Measurements from ENCODE around the gene ZNF629.
A peak's percentile ranks its signal among the peaks of the same experiment; 100 is the strongest.

Gene ZNF629

DNA sequence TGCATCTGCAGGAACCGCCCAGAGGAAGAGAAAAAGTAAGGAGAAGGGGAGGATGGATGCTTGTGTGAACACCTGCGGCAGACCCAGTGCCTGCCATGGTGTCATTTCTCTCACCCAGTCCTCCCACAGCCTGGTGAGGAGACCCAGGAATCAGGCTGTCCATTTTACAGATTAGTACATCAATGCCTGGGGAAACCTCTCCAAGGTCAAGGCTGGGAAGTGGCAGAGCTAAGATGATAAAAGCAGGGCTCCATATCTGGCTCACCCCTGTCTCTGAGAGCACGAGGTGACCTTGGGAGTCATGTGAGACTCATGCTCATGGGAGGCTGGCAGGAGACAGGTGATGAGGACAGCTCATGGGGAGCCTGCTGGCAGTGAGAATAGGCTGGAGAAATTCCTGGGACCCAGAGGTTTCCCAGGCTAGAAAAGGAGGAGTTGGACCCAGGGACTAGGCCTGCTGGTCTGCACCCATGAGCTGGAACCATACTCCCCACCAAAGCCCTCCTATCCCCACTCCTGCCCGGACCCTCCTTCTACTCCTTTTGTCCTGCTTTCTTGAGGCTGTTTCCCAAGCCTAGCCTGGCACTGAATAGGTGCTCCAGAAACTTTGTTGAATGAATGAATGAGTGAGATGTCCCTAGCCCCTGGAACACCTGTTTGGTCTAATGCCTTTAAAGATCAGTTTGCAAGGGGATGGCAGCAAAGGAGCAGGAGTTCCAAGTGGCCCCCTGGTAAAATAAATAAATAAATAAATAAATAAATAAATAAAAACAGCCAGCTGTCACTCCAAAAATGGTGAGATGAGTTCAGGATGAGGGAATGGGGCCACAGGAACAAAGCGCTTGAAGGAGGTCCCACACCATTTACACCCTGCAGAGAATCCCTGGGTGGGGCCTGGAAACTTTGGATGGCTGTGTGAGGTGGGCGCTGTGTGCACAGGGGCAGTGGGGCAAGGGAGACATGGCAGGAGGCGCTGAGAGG, 1.6 kb downstream of the ZNF629 start:
- TF ChIP-seq, protein P1, sequence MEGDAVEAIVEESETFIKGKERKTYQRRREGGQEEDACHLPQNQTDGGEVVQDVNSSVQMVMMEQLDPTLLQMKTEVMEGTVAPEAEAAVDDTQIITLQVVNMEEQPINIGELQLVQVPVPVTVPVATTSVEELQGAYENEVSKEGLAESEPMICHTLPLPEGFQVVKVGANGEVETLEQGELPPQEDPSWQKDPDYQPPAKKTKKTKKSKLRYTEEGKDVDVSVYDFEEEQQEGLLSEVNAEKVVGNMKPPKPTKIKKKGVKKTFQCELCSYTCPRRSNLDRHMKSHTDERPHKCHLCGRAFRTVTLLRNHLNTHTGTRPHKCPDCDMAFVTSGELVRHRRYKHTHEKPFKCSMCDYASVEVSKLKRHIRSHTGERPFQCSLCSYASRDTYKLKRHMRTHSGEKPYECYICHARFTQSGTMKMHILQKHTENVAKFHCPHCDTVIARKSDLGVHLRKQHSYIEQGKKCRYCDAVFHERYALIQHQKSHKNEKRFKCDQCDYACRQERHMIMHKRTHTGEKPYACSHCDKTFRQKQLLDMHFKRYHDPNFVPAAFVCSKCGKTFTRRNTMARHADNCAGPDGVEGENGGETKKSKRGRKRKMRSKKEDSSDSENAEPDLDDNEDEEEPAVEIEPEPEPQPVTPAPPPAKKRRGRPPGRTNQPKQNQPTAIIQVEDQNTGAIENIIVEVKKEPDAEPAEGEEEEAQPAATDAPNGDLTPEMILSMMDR (IDR thresholded peaks at IDR 0.05; ENCODE audit: low read depth, low read length, missing control alignments): no peak
- peak overlapping the region; percentile 86 for H3K4me3 ChIP-seq (replicated peaks; ENCODE audit: low read depth, low read length)
- no peak for DNase-seq (ENCODE audit: extremely low read depth, low read depth)

DNA sequence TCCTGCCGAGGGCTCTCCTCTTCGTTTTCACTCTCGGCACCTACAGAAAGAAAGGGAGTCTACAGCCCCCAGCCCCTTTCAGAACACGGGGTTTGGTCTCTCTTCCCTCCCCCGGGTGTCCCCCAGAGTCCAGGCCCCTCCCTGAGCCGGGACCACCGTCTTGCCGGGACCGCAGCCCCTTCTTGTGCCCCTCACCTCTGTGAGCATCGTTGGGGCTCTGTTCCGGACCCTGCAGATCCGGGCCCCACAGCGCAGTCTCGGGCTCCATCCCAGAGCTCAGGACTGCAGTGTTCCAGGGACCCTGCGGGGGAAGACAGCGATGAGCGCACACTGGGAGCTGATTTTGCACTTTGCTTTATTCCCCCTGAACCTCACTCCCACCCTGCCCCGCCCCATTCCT, 2.8 kb downstream of the ZNF629 start:
- H3K4me3 ChIP-seq (replicated peaks; ENCODE audit: low read depth, low read length): no peak overlapping the region
- DNase-seq (ENCODE audit: extremely low read depth, low read depth): no peak
- TF ChIP-seq, protein P1 (IDR thresholded peaks at IDR 0.05; ENCODE audit: low read depth, low read length, missing control alignments): no peak

DNA sequence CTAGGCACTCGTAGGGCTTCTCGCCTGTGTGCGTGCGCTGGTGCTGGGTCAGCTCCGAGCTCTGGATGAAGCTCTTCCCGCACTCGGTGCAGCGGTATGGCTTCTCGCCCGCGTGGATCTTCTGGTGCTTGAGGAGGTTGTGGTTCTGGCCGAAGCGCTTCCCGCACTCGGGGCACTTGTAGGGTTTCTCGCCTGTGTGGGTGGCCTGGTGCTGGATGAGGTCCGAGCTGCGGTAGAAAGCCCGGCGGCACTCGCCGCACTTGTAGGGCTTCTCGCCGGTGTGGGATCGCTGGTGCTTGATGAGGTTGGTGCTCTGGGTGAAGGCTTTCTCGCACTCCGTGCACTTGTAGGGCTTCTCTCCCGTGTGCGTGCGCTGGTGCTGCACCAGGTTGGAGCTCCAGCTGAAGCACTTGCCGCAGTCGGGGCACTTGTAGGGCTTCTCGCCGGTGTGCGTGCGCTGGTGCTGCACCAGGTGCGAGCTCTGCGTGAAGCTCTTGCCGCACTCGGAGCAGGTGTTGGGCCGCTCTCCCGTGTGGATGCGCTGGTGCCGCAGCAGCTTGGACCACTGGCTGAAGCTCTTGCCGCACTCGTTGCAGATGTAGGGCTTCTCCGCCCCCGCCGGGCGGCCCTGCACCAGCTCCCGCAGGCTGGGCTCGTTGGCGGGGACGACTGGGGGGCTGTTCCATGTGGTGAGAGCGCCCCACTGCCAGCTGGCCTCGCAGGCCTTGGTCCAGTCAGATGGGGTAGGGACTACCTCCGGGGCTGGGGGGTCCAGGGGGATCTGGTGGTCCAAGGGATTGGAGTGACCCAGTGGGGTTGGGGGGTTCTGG, 3.5 kb downstream of the ZNF629 start:
- DNase-seq (ENCODE audit: extremely low read depth, low read depth): no peak
- H3K4me3 ChIP-seq (replicated peaks; ENCODE audit: low read depth, low read length): no peak overlapping the region
- TF ChIP-seq, protein P1 (IDR thresholded peaks at IDR 0.05; ENCODE audit: low read depth, low read length, missing control alignments): no peak

GRCh38 chr16:30782486-30783279, 4.3 kb downstream of the ZNF629 start:
- TF ChIP-seq, protein P1 (IDR thresholded peaks at IDR 0.05; ENCODE audit: low read depth, low read length, missing control alignments): no peak
- DNase-seq (ENCODE audit: extremely low read depth, low read depth): no peak
- no peak overlapping the region for H3K4me3 ChIP-seq (replicated peaks; ENCODE audit: low read depth, low read length)

DNA sequence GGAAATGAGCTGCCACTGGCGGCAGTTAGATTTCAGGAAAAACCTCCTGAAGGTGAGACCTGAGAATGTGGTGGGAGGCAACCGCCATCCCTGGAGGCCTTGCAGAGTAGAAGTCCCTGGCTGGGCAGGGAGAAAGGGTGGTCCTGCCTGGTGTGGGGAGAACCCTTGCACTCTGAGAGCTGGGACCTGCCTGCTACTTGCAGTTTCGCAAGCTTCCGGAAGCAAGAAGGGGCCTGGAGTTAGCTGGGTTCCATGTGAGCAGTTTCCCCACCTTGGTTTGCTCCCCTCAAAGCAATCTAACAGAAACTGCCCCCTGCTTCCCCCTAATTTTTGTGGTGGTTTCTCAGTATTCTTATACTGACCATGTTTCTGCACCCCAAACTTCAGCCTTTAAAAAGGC, 6.5 kb downstream of the ZNF629 start:
- TF ChIP-seq, protein P1 (IDR thresholded peaks at IDR 0.05; ENCODE audit: low read depth, low read length, missing control alignments): no peak
- DNase-seq (ENCODE audit: extremely low read depth, low read depth): no peak
- H3K4me3 ChIP-seq (replicated peaks; ENCODE audit: low read depth, low read length): no peak overlapping the region

DNA sequence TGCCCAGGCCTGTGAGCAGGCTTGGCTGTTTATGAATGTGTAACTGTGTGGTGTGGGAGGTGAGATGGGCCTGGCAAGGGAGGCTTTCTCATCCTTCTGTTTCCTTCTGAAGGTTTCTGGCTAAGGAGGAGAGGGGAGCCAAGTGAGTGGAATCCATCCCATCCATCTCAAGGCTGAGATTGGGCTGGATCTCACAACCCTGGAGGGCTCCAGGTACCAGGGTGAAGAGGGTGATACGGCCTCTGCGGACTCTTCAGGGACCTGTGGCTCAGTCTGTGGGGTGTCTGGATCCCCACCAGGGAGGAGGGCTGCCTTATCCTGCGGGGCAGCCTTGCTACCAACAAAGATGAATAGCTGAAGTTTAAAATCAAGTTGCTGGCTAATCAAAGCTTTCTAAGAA, 7.0 kb downstream of the ZNF629 start:
- no peak for DNase-seq (ENCODE audit: extremely low read depth, low read depth)
- TF ChIP-seq, protein P1 (IDR thresholded peaks at IDR 0.05; ENCODE audit: low read depth, low read length, missing control alignments): no peak
- H3K4me3 ChIP-seq (replicated peaks; ENCODE audit: low read depth, low read length): no peak overlapping the region
